Esophagus squamous epithelium (tissue), 5 donors: Measurements from ENCODE around the gene IRF3. TPM values are rescaled to one million over a fixed set of nuclear protein-coding genes. Genes with fewer than 3 reads are reported as not detected.

ENCODE experiments used
- DNase-seq: peaks from one replicate; lab custom pipeline; 2025; lab: John Stamatoyannopoulos, UW
- H3K27ac ChIP-seq, 4 donors: fragments of 200-600 bp; sonication (generic); one replicate each; pipeline ENCODE4 v1.5.1; 2016 to 2019; ENCODE audit warnings: mild to moderate bottlenecking in 1 of 4
- H3K27me3 ChIP-seq, 4 donors: fragments of 200-600 bp; sonication (generic); 1 replicate in 3 of 4; 2 replicates in 1 of 4; pipeline versions ENCODE4 v1.5.1 to v1.6.0; 2017 to 2021; ENCODE audit warnings: antibody characterized with exemption in 1 of 4
- H3K36me3 ChIP-seq, 3 donors: fragments of 200-600 bp; sonication (generic); one replicate each; pipeline ENCODE4 v1.5.1; 2016 to 2019
- H3K4me1 ChIP-seq, 3 donors: fragments of 200-600 bp; sonication (generic); one replicate each; pipeline ENCODE4 v1.5.1; 2017 to 2019
- H3K4me3 ChIP-seq, 4 donors: fragments of 200-600 bp; sonication (generic); 1 replicate in 3 of 4; 2 replicates in 1 of 4; pipeline ENCODE4 v1.5.1; 2016 to 2019; ENCODE audit warnings: mild to moderate bottlenecking in 2 of 4, moderate library complexity in 1 of 4
- H3K9me3 ChIP-seq, 3 donors: fragments of 200-600 bp; sonication (generic); one replicate each; pipeline ENCODE4 v1.5.1; 2016 to 2019
- CTCF ChIP-seq, 6 experiments: fragments of 450-650 bp in 4 of 6; fragments of 200-600 bp in 2 of 6; sonication (generic) in 2 of 6; IDR thresholded peaks; one replicate each; pipeline ENCODE4 v1.5.1; 2016 to 2019; ENCODE audit warnings: antibody characterized with exemption in 6 of 6, mild to moderate bottlenecking in 4 of 6, moderate library complexity in 4 of 6
- POLR2A ChIP-seq, 4 donors: fragments of 450-650 bp; IDR thresholded peaks; one replicate each; pipeline ENCODE4 v1.6.1; 2017; ENCODE audit warnings: antibody characterized with exemption in 4 of 4, mild to moderate bottlenecking in 4 of 4, moderate library complexity in 3 of 4
- WGBS, 2 donors: methylation state at CpG; one replicate each; pipeline ENCODE4 v1.1.5; 2018; 5-methylcytosine and 5-hydroxymethylcytosine counted together
- intact Hi-C: fragments of 100-400 bp; cut with DNase I; formaldehyde crosslinking; loops from one replicate; pipeline ENCODE4 v1.15.0; 2022
- total RNA-seq, 4 donors: library from RNA; depleted of rRNA; stranded (reverse); fragments of >200 nt; gene quantifications; one replicate each; pipeline ENCODE4 v1.1.0, GENCODE V29; 2016
- donor health status: DM: yes; HTN: yes; CAD: no.

IRF3 gene
- total RNA-seq, 4 donors from 2014 or later = 33.5 to 69.1 (median 49.4) TPM

GRCh38 chr19:49690079-49690655 lies 24.5 kb upstream of the IRF3 start:
- peak overlapping the region; percentile 29 to 70 (median 52) for H3K4me3 ChIP-seq
- intact Hi-C loops = no loop called here
- TF ChIP-seq POLR2A (IDR thresholded peaks at IDR 0.05) = no peak
- TF ChIP-seq CTCF (IDR thresholded peaks at IDR 0.05) = peak in 1 of 6 experiments; percentile 11
- H3K27me3 ChIP-seq = peaks cover 0 to 35% (median 0%) of the 10 kb centered on the region in 4 donors
- 8 to 14% methylated on average over 14 to 25 of the region's 39 CpGs for WGBS, 2 donors
- peak overlapping the region; percentile 61 to 80 (median 72) for H3K27ac ChIP-seq
- H3K9me3 ChIP-seq = no peaks in the 10 kb centered on the region
- H3K36me3 ChIP-seq = peaks cover 6 to 38% (median 8%) of the 10 kb centered on the region in 3 donors
- H3K4me1 ChIP-seq = peaks cover 16 to 57% (median 29%) of the 10 kb centered on the region in 3 donors
- no peak for DNase-seq

- Histone ChIP-seq H3K27ac (peak within 1 kb of the TSS; percentile 61 to 80 (median 72)), H3K4me3 (peak within 1 kb of the TSS; percentile 29 to 70 (median 52)), H3K27me3 (peaks cover 0 to 35% (median 0%) of the 10 kb centered on the region in 4 donors), H3K9me3 (no peaks in the 10 kb centered on the region), H3K4me1 (peaks cover 16 to 57% (median 29%) of the 10 kb centered on the region in 3 donors), H3K36me3 (peaks cover 12 to 45% (median 13%) of the 10 kb centered on the region in 3 donors)
- WGBS, 2 donors = 12 to 56% methylated on average over 15 to 16 of the region's 54 CpGs
- TF ChIP-seq CTCF (IDR thresholded peaks at IDR 0.05) (peak in 4 of 6 experiments; percentile 40 to 68 (median 49)), POLR2A (IDR thresholded peaks at IDR 0.05) (no peak)
- DNase-seq = no peak
- intact Hi-C loops = no loop called here
Measured at GRCh38 chr19:49689133-49690078, 23.7 kb upstream of the IRF3 start, which contains the start of gene ADM5. Gene ADM5 (plus strand): TSS chr19:49689594. CDS start chr19:49689838, 244 bp downstream.

- WGBS, 2 donors = 66 to 69% methylated on average over 11 to 12 of the region's 12 CpGs
- peaks cover 16 to 53% (median 20%) of the 10 kb centered on the region in 3 donors for H3K36me3 ChIP-seq
- intact Hi-C loops = no loop called here
- H3K27me3 ChIP-seq = peaks cover 0 to 35% (median 0%) of the 10 kb centered on the region in 4 donors
- TF ChIP-seq POLR2A (IDR thresholded peaks at IDR 0.05) (no peak), CTCF (IDR thresholded peaks at IDR 0.05) (no peak)
- no peaks in the 10 kb centered on the region for H3K9me3 ChIP-seq
- H3K4me1 ChIP-seq = peaks cover 16 to 57% (median 29%) of the 10 kb centered on the region in 3 donors
- H3K27ac ChIP-seq = peak overlapping the region in 3 of 4 donors; percentile 49 to 80 (median 64)
- H3K4me3 ChIP-seq = peak overlapping the region in 3 of 4 donors; percentile 51 to 70 (median 53)
- DNase-seq = no peak
Measured at GRCh38 chr19:49688531-49689132, 23.0 kb upstream of the IRF3 start.

GRCh38 chr19:49687566-49688316 lies 22.1 kb upstream of the IRF3 start:
- intact Hi-C loops = no loop called here
- WGBS, 2 donors = 45 to 54% methylated on average over 6 to 8 of the region's 26 CpGs

More at GRCh38 chr19:49687566-49688316, 22.1 kb upstream of the IRF3 start:
- peaks cover 17 to 62% (median 26%) of the 10 kb centered on the region in 3 donors for H3K36me3 ChIP-seq
- no peaks in the 10 kb centered on the region for H3K9me3 ChIP-seq
- H3K4me3 ChIP-seq = peak overlapping the region in 3 of 4 donors; percentile 14 to 70 (median 29)
- peak overlapping the region in 3 of 4 donors; percentile 35 to 80 (median 55) for H3K27ac ChIP-seq
- TF ChIP-seq POLR2A (IDR thresholded peaks at IDR 0.05) = no peak
- peaks cover 16 to 57% (median 29%) of the 10 kb centered on the region in 3 donors for H3K4me1 ChIP-seq
- H3K27me3 ChIP-seq = peaks cover 0 to 35% (median 0%) of the 10 kb centered on the region in 4 donors
- no peak for DNase-seq
